NCI-H2107 treated with DMSO at 0.1 percent for 48 hours (cell line): ENCODE data around the gene CDK15.
A peak's percentile ranks its signal among the peaks of the same experiment; 100 is the strongest.
"Not testable (repeated sequence)": the region's sequence is repeated elsewhere in the genome, so short reads cannot be mapped to it uniquely, and the experiment has no call there.

Experiments
- DNase-seq: peaks from one replicate; lab custom pipeline; 2025; ENCODE audit not compliant: unreplicated experiment; lab: John Stamatoyannopoulos, UW

Gene CDK15

DNA sequence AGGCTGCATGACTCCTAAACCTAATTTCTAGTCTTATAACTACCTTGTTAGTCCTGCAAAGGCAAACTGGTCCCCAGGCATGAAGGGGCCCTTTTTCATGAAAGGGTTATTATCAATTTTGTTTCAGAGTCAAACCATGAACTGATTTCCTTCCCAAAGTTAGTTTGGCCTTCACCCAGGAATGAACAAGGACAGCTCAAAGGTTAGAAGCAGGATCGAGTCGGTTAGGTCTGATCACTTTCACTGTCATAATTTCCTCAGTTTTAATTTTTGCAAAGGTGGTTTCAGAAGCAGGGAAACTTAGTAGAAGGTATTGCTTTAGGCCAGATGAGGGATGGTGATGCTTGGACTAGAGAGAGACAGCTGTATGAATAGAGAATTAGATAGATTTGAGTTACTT is 16.9 kb upstream of the CDK15 start:
- no peak for DNase-seq

GRCh38 chr2:201790291-201790690 is 16.0 kb upstream of the CDK15 start:
- no peak for DNase-seq

- no peak for DNase-seq
Measured at GRCh38 chr2:201790989-201791388, 15.3 kb upstream of the CDK15 start.

DNA sequence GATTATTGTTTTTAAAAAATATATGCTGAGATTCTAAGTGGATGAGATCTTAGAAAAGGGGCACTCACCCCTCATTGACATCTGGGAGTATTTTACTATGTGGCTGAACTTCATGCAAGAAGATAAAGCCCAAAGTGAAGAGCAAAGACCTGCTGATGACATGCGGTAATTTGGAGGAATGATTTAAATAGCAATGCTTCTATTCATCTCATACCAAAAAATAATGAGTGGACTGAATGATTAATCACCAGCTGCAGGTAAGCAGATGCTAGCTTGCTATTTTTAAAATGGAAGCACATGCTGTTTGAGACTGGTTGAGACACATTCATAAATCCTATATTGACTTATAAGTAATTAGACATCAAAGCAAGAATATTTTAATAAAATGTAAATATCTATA is 12.7 kb upstream of the CDK15 start:
- no peak for DNase-seq

DNA sequence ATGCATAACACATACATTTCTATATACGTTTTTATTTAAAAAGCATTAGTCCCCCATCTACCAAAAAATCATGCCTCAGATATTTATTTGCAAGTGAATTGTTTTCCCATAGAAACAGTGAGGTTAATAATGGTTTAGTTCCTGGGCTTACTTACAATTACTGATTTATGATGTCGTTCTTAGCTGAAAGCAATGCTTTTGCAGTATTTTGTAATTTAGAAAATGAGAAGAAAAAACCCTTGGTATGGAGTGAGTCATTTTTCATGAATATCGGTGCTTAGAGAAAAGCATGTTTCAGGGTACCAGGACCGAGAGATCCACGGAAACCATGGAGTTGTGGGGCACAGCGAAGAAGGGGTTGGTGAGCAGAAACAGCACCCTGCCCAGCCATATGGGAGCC is 12.0 kb upstream of the CDK15 start:
- no peak for DNase-seq

DNA sequence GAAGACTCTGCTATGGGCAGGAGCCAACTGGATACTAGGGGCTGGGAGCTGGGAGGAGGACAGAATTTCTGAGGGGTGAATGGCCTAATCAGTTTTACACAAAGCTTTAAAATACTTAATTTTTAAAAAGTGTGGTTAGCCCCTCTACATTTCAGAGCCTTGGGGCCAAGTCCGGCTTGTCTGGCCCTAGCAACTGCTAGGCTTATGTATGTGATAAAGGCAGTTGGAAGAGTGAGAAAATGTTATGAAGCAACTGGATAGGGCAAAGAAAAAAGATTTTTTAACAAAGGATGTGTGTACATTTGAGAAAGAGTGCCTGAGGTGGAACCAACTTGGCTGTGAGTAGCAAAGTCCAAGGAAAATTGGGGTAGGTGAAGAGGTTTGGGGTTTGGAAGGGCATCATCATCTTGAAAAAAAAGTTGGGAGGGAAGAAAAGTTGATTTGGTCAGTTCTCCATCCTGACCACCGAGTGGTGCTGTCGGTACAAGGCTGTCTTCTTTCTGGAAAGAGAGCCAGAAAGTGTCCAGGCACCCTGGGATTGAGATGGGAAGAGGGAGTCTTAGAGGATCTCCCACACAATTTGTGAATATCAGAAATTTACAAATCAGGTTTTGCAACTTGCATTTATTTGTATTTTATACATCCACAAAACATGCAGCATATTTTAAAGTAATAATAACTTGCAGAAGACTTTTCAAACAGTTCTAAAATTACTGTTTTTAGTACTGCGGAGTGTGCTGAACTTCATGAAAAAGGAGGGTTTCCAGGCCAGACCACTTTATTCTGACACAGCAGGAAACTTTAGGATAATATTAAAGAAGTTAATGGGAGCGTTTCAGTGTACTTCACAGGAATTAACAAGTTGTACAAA is 10.5 kb upstream of the CDK15 start:
- DNase-seq: peak; percentile 12

- no peak for DNase-seq
Measured at GRCh38 chr2:201796478-201796865, 9.9 kb upstream of the CDK15 start.

DNA sequence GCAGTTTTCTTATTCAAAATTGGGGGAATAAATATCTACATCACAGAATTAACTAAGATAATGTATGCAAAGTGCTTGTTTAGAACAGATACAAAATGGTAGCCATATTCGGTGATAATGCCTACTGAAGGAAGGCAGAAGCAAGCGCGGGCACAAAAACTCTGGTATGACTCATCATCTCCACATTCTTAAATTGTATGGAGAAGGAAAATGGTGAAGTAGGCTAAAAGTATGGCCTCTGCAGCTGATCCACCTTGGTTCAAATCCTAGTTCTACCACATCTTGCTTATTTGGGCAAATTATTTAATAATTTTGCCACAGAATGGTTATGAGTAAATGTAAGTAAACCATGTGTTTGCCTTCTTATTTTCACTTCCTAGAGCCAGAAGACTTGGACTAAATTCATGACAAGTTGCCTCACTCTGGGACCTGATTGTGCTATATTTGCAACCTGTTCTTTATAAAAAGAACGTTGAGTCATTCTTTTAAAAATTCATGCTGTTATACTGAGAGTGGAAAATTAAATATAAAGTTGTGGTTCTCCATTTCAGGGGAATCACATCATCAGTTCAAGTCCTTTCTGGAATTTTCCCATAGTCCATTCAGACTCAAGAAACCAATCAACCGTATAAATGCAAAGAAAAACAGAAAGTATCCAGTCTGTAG is 9.0 kb upstream of the CDK15 start:
- DNase-seq: no peak

GRCh38 chr2:201798252-201798913 is 8.0 kb upstream of the CDK15 start:
- DNase-seq: no peak

DNA sequence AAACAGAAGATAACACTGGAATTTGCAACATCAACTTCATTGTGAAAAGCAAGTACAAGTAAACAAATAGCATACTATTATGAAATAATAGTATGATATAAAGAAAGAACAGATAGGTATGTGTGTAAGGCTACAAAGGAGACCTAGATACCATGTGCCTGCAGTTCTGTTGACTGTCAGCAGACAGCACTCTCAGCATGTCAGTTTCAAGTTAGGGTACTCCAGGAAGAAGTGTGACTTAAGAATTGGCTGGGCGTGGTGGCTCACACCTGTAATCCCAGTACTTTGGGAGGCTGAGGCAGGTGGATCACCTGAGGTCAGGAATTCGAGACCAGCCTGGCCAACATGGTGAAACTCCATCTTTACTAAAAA is 7.4 kb upstream of the CDK15 start:
- peak; percentile 9 for DNase-seq

DNA sequence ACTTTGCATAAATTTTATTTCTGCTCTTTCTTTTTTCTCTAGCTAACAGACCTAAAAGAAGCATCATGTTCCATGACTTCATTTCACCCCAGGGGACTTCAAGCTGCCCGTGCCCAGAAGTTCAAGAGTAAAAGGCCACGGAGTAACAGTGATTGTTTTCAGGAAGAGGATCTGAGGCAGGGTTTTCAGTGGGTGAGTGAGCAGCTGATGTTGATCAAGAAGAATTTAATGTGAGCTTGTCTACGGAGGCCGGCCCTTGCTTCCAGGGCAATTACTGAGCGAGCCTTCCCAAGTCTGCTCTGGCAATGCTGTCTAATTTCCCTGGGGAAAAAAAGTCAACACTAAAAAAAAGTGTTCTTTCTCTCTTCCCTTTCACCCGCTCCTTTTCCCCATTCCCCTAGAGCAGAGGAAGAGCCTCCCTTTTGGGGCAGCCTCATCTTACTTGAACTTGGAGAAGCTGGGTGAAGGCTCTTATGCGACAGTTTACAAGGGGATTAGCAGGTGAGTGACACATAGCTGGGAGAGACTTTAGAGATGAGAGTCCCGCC is 1.2 kb downstream of the CDK15 start:
- DNase-seq: peak; percentile 13

GRCh38 chr2:201808027-201808426 is 1.7 kb downstream of the CDK15 start:
- no peak for DNase-seq

- DNase-seq: no peak
Measured at GRCh38 chr2:201809633-201810032, 3.3 kb downstream of the CDK15 start.

GRCh38 chr2:201810604-201811003 is 4.3 kb downstream of the CDK15 start:
- not testable (repeated sequence) for DNase-seq

GRCh38 chr2:201813996-201814760 is 7.8 kb downstream of the CDK15 start:
- peak; percentile 92 for DNase-seq

DNA sequence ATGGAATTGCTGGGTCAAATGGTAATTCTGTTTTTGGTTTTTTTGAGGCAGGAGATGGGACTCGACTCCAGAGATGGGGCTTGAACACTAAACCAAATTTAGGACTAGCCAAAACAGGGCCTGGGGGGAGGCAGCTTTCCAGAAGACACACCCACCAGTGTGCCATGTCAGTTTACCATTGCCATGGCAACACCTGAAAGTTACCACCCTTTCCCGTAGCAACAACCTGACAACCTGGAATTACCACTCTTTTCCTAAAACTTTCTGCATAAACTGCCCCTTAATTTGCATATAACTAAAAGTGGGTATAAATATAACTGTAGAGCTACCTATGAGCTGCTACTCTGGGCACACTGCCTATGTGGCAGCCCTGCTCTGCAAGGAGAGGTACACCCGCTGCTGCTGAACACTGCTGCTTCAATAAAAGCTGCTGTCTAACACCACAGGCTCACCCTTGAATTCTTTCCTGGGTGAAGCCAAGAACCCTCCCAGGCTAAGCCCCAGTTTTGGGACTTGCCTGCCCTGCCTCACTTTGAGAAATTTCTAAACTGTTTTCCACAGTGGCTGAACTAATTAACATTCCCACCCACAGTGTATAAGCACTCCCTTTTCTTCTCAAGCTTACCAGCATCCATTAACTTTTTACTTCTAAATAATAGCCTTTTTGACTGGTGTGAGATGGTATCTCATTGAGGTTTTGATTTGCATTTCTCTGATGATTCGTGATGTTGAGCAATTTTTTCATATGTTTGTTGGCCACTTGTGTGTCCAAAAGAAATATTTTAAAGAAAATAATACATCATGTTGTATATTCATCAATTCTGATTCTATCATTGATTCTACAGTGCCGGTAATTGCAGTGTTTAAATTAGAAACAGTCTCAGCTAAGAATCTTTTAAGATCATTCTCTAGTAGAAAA is 10.6 kb downstream of the CDK15 start:
- DNase-seq: no peak

- DNase-seq: peak; percentile 67
Measured at GRCh38 chr2:201820383-201821007, 14.2 kb downstream of the CDK15 start.

DNA sequence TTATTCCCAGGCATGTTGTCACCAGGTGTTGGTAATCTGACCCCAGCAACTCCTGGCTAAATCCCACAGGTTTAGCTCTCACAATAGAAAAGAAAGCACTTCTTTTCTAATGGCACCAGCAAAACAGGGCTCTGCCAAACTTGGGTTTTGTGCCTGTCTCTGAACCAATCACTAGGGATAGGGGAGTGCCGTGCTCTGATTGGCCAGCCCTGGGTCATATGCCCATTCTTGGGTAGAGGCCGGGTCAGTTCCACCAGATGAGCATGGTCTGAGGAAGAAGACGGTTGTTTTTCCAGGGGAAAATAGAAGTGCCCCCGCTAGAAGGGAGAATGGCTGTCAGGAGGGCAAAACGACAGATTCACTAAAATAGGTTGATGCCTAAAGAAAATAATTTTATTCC is 14.7 kb downstream of the CDK15 start:
- DNase-seq: peak; percentile 89

DNA sequence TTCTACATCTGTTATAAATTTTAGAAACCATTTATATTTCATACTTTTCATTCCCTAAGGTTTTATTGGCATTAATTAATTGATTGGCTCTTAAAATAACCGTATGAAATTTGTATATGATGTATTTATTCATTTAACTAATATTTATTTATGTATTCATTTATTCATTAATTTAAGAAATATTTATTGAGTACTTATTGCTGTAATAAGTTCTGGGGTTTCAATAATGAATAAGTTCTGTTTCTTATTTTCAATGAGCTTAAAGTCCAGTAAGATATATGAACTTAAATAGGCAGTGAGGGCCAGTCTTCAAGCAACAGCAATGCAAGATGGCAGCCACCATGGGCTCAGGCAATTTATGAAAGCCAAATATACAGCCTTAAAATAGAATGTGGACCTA is 17.9 kb downstream of the CDK15 start:
- no peak for DNase-seq

DNA sequence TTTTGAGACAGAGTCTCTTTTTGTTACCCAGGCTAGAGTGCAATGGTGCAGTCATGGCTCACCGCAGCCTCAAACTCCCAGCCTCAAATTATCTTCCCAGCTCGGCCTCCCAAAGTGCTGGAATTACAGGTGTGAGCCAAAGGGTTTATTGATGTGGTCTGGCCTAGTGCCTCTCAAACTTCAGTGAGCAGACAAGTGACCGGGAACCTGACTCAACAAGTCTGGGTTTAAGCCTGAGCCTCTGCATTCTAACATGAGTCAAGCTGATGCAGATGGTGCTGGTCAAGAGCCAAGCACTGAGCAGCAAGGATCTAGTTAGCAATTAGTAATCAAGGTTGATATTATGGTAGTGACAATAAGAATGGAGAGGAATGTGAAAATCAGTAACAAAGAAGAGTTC is 21.3 kb downstream of the CDK15 start:
- no peak for DNase-seq
